ENCODE data around the gene PROC.
"Not testable (repeated sequence)": the region's sequence is repeated elsewhere in the genome, so short reads cannot be mapped to it uniquely, and the experiment has no call there.

The PROC gene

GRCh38 chr2:127405255-127405610, 13.0 kb upstream of the PROC start:
- no peaks in the 10 kb centered on the region for H3K9me3 Mint-ChIP-seq
- peaks cover 31% of the 10 kb centered on the region for H3K4me1 Mint-ChIP-seq
- H3K36me3 Mint-ChIP-seq (ENCODE audit: low read depth): no peaks in the 10 kb centered on the region
- no peaks in the 10 kb centered on the region for H3K27me3 Mint-ChIP-seq (ENCODE audit: low read depth, poor library complexity)
- TF ChIP-seq CTCF (IDR thresholded peaks at IDR 0.05): no peak
- no peak for DNase-seq
- H3K27ac Mint-ChIP-seq: no peak overlapping the region
- H3K4me3 Mint-ChIP-seq: no peak overlapping the region

- DNase-seq: no peak
- no peak overlapping the region for H3K27ac Mint-ChIP-seq
- H3K27me3 Mint-ChIP-seq (ENCODE audit: low read depth, poor library complexity): no peaks in the 10 kb centered on the region
- H3K4me3 Mint-ChIP-seq: peak overlapping the region; percentile 44
- H3K9me3 Mint-ChIP-seq: no peaks in the 10 kb centered on the region
- TF ChIP-seq CTCF (IDR thresholded peaks at IDR 0.05): no peak
- peaks cover 31% of the 10 kb centered on the region for H3K4me1 Mint-ChIP-seq
- no peaks in the 10 kb centered on the region for H3K36me3 Mint-ChIP-seq (ENCODE audit: low read depth)
These were observed 11.8 kb upstream of the PROC start for GRCh38 chr2:127406454-127406853.

GRCh38 chr2:127407091-127407490, 11.1 kb upstream of the PROC start:
- peaks cover 32% of the 10 kb centered on the region for H3K4me1 Mint-ChIP-seq
- no peaks in the 10 kb centered on the region for H3K27me3 Mint-ChIP-seq (ENCODE audit: low read depth, poor library complexity)
- no peak for DNase-seq
- no peak for TF ChIP-seq CTCF (IDR thresholded peaks at IDR 0.05)
- H3K36me3 Mint-ChIP-seq (ENCODE audit: low read depth): no peaks in the 10 kb centered on the region
- no peak overlapping the region for H3K27ac Mint-ChIP-seq
- H3K4me3 Mint-ChIP-seq: peak overlapping the region; percentile 68
- no peaks in the 10 kb centered on the region for H3K9me3 Mint-ChIP-seq

GRCh38 chr2:127407661-127408003, 10.6 kb upstream of the PROC start:
- peak overlapping the region; percentile 68 for H3K4me3 Mint-ChIP-seq
- H3K9me3 Mint-ChIP-seq: peaks cover 3% of the 10 kb centered on the region
- no peak for DNase-seq
- H3K27ac Mint-ChIP-seq: no peak overlapping the region
- peaks cover 27% of the 10 kb centered on the region for H3K4me1 Mint-ChIP-seq
- H3K27me3 Mint-ChIP-seq (ENCODE audit: low read depth, poor library complexity): no peaks in the 10 kb centered on the region
- TF ChIP-seq CTCF (IDR thresholded peaks at IDR 0.05): no peak
- H3K36me3 Mint-ChIP-seq (ENCODE audit: low read depth): no peaks in the 10 kb centered on the region

- peaks cover 23% of the 10 kb centered on the region for H3K4me1 Mint-ChIP-seq
- peaks cover 4% of the 10 kb centered on the region for H3K36me3 Mint-ChIP-seq (ENCODE audit: low read depth)
- no peak overlapping the region for H3K27ac Mint-ChIP-seq
- H3K4me3 Mint-ChIP-seq: peak overlapping the region; percentile 79
- peak; percentile 88 for DNase-seq
- H3K27me3 Mint-ChIP-seq (ENCODE audit: low read depth, poor library complexity): no peaks in the 10 kb centered on the region
- peaks cover 8% of the 10 kb centered on the region for H3K9me3 Mint-ChIP-seq
- no peak for TF ChIP-seq CTCF (IDR thresholded peaks at IDR 0.05)
These were observed 10.0 kb upstream of the PROC start for GRCh38 chr2:127408004-127408806.

- H3K36me3 Mint-ChIP-seq (ENCODE audit: low read depth): peaks cover 7% of the 10 kb centered on the region
- H3K9me3 Mint-ChIP-seq: peaks cover 14% of the 10 kb centered on the region
- TF ChIP-seq CTCF (IDR thresholded peaks at IDR 0.05): no peak
- no peaks in the 10 kb centered on the region for H3K27me3 Mint-ChIP-seq (ENCODE audit: low read depth, poor library complexity)
- peak overlapping the region; percentile 79 for H3K4me3 Mint-ChIP-seq
- H3K4me1 Mint-ChIP-seq: peaks cover 19% of the 10 kb centered on the region
- DNase-seq: no peak
- no peak overlapping the region for H3K27ac Mint-ChIP-seq
These were observed 9.5 kb upstream of the PROC start for GRCh38 chr2:127408807-127409099.

- DNase-seq; H3K27me3 Mint-ChIP-seq (ENCODE audit: low read depth, poor library complexity); H3K27ac Mint-ChIP-seq; H3K4me3 Mint-ChIP-seq; H3K36me3 Mint-ChIP-seq (ENCODE audit: low read depth): not testable (repeated sequence)
- Mint-ChIP-seq H3K9me3 (peaks cover 17% of the 10 kb centered on the region), H3K4me1 (peaks cover 17% of the 10 kb centered on the region)
These were observed 8.5 kb upstream of the PROC start for GRCh38 chr2:127409716-127410115.

All from nephron progenitor cell (in vitro differentiated cells).